Measurements from ENCODE around the gene YY1. TPM values are rescaled to one million over a fixed set of nuclear protein-coding genes. Genes with fewer than 3 reads are reported as not detected.

Gene YY1
- total RNA-seq, 1 donor from 2014 or later, result 64.3 TPM

DNA sequence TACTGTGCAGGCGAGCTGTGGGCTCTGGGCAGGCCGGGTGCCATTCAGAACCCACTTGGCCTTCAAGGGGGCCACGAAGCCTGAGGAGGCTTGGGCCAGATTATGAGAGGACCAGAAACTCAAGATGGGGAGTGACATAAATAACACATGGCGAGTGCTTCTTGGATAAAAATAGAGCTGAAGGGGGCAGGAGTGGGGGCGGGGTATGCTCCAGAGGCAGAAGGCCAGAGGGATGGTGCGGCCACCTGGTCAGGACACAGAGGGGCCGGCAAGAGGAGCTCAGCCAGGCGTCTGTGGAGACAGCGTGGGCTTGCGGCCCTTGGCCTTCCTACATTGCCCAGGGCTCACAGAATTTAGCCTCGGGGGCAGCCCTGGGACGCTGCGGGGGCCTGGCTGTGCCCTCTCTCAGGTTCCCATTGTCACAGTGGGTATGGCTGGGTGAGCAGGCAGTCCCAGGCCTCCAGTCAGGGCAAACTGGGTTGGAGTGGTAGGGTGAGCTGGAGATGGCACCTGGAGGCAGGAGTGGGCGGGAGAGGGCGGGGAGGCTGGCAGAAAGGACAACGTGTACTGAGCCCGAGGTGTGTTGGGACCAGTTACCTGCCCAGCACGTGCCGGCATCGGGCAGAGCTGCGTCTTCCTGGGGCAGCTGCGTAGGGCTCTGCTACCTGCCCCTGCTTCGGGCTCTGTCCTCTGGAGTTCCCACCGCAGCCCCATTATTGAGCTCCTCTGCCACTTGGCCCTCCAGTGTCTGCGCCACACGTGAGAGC is 74.7 kb downstream of the YY1 start:
- no peak for DNase-seq (ENCODE audit: low read depth)

DNA sequence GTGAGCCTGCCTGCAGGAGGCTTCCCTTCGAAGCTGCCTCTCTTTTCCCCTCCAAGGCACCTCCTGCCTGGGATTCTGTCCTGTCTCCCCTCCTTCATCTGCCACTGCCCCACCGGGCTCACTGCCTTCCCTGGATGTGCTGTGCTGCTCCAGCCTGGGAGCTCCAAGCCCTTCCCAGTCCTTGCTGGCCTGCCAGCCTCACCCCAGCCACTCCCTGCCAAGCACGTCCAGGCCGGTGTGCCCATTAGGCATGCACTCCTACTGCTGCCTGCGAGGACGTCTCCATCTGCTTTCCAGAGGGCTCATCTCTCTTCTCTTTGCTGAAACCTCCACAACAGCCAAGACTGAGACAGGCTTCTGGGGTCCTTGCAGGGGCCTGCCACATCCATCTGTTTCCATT is 75.8 kb downstream of the YY1 start:
- no peak for DNase-seq (ENCODE audit: low read depth)

DNA sequence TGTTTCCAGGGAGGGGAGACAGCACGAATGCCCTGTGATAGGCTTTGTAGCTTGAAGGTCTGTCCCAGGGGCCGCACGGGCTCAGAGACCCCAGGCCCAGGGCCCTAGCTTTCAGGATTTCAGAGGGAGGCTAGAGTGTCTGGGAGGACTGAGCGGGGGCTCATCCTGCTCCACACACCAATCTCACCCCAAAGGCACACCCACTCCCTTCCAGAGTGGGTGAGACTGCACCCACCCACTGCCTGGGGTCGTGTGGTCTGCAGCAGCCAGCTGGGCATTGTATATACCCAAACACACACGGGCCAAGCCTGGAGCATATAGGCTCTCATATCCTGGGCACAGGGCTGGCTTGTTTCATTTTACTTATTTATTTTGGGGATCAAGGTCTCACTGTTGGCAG is 78.4 kb downstream of the YY1 start:
- no peak for DNase-seq (ENCODE audit: low read depth)

DNA sequence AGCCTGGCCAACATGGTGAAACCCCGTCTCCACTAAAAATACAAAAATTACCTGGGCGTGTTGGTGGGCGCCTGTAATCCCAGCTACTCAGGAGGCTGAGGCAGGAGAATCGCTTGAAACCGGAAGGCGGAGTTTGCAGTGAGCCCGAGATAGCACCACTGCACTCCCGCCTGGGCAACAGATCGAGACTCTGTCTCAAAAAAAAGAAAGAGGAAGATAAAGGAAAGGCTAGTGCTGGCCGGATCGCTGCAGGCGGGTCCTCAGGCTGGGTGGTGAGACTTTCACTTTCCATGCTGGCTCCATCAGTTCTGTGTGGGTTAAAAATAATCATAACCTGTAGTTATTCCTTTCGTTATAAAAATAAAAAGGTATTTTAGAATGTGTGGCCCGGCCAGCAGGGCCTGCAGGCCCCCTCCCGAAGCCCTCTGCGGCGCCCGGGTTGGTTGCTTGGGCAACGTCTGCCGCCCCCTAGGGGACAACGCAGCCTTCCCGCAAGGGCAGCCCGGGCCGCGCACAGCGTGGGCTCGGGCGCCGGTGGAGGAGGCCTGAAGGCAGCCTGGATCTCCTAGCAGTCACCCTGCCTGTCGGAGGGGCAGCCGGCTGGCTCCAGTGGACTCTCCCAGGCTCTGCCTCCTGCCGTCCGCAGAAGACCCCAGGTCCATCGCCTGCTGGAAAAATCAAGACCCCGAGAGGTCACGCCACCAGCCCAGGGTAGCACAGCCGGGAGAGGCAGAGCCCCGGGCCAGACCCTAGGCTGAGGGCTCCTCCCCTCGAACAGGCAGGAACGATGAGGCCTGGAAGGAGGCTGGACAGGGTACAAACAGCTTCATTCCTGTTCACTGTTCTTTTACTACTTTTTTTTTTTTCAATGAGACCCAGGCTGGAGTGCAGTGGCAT is 79.2 kb downstream of the YY1 start:
- DNase-seq (ENCODE audit: low read depth), result no peak

DNA sequence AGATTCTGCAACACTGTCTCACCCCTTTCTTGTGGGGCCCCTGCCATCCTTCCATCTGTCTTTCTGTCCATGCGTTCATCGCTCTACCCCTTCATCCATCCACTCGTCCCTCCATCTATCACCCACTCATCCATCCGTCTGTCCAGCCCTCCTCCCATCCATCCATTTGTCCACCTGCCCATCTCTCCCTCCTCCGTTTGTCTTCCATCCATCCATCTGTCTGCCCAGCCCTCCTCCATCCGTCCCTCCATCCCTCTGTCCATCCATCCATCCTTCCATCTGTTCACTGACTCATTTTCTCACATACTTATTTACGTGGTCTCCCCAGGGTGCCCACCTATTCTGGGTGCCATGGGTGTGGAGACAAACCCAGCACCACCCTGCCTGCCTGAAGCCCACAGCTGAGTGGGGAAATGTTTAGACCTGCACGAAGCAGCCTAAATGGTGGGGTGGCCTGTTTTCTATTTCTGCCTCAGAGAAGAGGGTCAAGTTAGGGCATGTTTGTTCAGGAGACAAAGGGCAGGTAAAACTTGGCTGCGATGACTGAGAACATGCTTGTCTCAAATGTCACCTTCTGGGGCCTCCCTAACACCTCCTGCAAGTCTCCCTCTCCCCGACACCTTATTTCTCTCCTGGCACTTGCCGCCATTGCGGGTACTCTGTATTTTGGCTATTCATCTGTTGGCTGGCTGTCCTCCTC is 81.4 kb downstream of the YY1 start:
- DNase-seq (ENCODE audit: low read depth), result no peak

DNA sequence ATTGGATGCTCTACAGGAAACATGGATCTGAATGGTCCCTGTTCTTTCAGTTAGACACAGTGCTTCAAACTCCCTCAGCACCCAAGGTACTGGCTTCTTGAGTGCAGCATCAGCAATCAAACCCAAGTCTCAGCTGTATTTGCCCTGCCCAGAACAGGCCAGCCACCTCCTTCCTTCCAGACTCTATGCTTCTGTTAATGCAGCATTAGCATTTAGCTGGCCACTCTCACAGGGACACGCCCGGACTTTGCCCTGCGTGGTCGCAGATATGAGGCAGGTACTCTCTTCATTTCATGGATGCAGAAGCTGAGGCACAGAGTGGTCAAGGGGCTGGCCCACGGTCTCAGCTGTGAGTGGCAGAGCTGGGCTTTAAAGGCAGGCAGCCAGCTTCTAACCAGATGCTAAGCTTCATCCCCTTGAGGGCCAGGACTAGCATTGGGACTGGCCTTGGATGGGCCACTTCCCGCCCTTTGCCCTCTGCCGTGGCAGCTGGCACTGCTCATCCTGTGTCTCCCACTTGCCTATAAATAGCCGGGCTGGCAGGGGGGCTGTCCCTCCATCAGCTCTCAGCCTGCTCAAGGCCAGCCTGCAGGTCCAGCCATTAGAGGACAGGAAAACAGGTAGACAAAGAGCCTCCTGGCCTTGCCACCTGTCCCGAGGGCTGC is 82.7 kb downstream of the YY1 start:
- DNase-seq (ENCODE audit: low read depth), result no peak

DNA sequence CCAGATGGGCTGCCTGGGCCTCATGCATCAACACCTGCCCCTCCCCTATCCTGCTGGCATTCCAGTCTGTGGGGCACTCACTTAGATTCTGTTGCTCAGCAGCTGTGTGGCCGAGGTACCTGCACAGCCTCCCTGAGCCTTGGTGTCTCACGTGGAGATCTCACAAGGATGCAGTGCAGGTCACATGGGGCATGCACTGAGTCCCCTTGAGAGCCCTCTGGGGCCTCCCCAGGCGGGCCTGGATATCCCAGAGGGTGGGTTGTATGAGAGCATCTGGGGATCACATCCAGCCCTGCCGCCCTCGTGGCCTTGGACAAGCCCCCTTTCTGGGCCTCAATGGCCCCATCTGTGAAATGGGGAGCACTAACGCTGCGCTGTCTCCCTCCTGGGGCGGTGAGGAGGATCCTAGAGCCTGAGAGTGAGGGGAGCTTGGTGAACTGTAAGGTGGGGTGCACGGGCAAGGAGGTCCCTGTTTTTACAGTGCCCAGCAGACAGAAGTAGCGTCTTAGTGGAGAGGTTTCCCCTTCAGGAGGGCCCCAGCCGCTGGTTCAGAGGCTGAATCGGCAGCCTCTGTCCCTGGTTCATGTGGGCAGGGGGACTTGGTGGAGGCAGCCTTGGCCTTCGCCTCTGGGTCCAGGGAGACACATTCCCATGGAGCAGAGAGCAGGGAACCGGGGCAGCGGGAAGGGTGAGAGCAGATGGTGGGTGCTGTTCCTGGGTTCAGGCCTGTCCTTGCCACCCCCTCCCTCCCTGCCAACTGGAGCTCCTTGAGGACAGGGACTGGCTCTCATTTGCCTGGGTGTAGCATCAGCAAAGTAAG is 83.4 kb downstream of the YY1 start:
- DNase-seq (ENCODE audit: low read depth), result no peak

DNA sequence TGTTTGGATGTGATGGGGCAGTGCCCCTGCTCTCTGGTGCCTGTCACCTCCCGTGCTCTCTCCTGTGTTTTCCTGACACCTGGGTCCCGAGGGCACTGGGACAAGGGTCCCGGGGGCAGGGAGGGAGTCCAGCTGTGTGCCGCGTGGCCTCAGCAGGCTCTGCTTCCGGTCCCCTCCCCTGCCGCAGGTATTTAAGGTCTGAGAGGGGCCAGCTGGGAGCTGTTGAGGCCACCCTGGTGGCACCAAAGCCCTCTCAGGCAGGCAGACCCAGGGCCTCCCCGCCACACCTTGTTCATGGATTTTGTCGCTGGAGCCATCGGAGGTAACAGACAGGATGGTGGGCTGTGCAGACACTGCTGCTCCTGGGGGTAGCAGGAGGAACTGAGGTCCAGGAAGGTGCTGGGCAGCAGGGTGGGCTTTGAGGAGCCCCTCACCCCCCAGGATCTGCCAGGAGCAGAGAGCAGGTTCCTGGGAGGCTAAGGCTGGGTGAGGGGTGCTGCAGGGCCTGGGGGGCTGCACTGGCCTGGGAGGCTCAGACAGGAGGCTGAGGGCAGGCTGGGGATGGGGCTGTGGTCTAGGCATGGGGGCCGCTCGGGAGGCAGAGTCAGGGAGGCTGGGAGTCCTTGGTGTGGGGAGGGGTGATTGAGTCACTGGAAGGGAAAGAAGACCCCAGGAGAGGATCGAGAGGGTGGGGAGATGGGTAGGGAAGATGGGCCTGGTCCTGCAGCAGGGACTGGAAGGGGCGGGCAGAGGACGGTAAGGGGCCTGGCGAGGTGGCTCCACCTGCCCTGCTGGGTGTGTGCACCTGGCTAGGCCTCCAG is 84.4 kb downstream of the YY1 start, which contains the start of gene SLC25A47:
TSS of gene SLC25A47 (plus strand) at position 219 of the 821 bp plus-strand sequence. CDS start at position 295, 76 bp downstream.
- DNase-seq (ENCODE audit: low read depth), result no peak

DNA sequence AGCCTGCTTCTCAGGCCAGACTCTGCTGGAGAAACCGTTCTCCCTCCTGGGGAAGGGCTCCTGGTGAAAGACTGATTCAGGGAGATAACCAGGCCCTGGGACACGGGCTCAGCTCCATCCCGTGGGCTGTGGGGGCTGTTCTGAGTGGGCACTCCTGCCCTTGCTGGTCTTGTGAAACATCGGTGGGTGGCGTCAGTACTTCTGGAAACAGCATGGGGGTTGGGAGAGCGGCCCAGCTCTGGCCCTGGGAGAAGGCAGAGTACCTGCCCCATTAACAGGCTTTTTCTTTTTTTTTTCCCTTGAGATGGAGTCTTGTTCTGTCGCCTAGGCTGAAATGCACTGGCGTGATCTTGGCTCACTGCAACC is 85.0 kb downstream of the YY1 start:
- DNase-seq (ENCODE audit: low read depth), result no peak

DNA sequence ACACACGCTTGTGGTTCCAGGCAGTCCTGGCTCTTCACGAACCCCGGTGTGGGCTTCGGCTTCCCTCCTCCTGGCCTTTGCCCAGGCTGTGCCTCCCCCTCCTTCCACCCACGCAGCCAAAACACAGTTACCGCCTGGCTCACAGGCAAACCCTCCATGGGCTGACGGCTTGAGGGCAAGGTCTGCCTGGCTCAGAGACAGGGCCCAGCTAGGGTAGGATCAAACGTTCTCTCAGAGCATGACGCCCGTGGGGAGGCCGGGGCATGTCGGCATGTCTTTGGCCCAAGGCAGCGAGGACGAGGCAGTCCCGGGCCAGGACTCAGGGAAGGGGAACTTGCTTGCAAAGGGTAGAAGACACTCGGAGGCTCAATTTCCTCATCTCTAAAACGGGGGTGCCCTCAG is 86.3 kb downstream of the YY1 start:
- peak; percentile 39 for DNase-seq (ENCODE audit: low read depth)

DNA sequence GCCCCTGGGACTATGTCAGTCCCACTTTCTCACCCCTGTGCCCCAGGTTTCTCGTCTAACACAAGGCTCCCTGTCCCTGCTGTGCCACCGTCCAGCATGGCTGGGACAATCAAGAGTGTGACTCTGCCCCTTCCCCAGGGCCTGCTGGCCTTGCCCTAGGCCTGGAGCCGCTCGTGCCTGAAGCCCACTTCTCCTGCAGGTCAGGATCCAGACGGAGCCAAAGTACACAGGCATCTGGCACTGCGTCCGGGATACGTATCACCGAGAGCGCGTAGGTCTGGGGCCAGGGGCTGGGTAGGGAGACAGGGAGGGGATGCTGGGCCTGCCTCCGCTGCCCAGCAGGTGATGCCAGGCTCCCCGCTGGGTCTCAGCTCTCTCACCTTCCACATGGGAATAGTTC is 87.0 kb downstream of the YY1 start:
- no peak for DNase-seq (ENCODE audit: low read depth)

DNA sequence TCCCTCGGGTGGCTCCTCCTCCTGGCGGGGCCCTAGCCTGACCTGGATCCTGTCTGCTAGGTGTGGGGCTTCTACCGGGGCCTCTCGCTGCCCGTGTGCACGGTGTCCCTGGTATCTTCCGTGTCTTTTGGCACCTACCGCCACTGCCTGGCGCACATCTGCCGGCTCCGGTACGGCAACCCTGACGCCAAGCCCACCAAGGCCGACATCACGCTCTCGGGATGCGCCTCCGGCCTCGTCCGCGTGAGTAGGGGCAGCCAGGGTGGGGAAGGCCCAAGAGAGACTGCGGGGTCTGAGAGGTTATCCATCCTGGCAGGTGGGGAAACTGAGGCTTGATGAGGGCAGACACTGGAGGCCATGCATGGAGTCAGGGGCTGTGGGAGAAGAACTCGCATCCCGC is 88.2 kb downstream of the YY1 start:
- DNase-seq (ENCODE audit: low read depth), result no peak

DNA sequence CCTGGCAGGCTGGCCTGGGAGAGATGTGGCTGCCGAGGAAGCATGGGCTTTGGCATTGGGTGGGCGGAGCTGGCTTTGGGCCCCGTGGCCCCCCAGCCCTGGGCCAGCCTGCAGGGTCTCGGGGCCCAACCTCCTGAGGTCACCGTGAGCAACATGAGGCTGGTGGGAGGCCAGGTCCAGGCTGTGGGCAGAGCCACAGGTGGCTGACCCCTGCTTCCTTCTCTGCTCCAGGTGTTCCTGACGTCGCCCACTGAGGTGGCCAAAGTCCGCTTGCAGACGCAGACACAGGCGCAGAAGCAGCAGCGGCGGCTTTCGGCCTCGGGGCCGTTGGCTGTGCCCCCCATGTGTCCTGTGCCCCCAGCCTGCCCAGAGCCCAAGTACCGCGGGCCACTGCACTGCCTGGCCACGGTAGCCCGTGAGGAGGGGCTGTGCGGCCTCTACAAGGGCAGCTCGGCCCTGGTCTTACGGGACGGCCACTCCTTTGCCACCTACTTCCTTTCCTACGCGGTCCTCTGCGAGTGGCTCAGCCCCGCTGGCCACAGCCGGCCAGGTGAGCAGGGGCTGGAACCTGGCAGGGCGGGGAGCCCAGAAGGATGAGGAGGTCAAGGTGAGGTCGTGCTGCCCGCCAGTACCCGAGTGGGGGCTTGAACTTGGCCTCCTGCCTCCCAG is 89.7 kb downstream of the YY1 start:
- no peak for DNase-seq (ENCODE audit: low read depth)

DNA sequence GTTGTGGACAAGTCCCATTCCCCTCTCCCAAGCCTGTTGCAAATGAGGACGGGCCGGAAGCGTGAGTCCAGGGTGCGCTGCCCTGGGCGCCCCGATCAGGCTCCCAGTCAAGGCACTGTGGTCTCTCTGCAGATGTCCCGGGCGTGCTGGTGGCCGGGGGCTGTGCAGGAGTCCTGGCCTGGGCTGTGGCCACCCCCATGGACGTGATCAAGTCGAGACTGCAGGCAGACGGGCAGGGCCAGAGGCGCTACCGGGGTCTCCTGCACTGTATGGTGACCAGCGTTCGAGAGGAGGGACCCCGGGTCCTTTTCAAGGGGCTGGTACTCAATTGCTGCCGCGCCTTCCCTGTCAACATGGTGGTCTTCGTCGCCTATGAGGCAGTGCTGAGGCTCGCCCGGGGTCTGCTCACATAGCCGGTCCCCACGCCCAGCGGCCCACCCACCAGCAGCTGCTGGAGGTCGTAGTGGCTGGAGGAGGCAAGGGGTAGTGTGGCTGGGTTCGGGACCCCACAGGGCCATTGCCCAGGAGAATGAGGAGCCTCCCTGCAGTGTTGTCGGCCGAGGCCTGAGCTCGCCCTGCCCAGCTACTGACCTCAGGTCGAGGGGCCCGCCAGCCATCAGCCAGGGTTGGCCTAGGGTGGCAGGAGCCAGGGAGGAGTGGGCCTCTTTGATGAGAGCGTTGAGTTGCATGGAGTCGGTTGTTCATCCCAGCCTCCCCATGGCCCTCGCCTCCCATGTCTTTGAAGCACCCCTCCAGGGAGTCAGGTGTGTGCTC is 90.5 kb downstream of the YY1 start:
- no peak for DNase-seq (ENCODE audit: low read depth)

DNA sequence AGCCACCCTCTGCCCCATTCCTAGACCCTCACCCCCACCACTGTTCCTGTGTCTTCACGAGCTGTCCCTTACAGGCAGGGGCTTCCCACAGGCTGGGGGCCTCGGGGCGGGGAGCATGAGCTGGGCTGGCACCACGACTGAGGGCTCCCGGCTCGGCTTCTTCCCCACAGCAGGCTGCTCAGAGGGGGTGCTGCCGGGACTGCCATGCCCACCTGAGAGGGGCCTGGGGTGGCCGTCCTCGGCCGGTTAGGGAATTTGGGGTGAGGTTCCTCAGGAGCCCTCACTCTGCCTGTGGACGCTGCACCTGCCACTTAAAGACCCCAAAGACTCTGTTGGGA is 91.0 kb downstream of the YY1 start:
- DNase-seq (ENCODE audit: low read depth), result no peak

DNA sequence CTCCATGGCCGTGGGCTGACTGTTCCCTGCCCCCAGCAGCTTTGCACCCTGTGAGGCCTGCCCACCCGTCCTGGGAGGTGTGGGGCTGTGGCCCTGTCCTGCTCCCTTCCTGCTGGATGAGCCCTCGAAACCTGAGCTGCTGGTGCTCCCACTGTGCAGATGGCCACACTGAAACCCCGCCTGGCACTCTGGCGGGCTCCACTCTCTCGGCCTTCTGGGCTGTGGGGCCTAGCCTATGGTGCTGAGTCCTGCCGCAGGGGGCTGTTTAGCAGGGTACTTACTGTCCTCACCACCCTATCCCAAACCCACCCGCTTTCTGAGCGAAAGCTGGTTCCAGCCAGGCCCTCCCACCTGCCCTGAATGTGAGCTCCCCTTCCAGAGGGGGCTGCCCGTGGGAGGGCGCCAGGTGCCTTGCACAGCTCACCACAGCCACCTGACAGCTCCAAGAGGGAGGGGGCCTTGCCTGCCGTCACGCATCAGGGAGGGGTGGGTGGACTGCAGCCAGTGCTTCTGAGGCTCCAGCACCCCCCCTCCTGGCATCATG is 91.5 kb downstream of the YY1 start:
- no peak for DNase-seq (ENCODE audit: low read depth)

DNA sequence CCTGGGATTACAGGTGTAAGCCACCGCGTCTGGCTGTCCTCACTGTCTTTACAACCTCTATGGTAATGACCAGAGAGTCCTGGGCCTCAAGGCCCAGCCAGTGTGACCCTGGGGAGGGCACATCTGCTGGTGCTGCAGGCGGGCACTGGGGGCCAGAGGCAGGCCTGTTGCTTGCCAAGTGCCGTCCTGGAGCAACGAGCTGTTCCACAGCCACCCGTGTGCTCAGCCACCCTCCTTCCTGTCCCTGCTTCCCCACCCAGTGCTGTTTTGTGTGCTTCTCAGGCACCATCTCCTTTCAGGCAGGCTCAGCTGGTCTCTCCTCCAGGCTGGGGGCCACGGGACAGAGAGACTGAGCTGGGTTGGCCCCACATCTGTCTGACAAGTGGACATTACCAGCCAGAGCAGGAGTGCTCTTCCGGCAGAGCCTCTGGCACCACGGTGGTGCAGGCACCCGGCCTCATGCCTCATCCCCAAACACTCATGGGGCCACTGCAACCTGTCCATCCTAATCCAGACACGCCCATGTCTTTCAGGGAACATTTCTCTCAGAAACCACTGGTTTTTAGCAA is 93.2 kb downstream of the YY1 start:
- DNase-seq (ENCODE audit: low read depth), result no peak

Measured in renal cortical epithelial cell (primary cell).